ENCODE data around the gene FAM72D. TPM values are rescaled to one million over a fixed set of nuclear protein-coding genes. Genes with fewer than 3 reads are reported as not detected.
"Not testable (repeated sequence)": the region's sequence is repeated elsewhere in the genome, so short reads cannot be mapped to it uniquely, and the experiment has no call there.

The FAM72D gene
- total and polyA plus RNA-seq, 10 of the 15 experiments (the other 5 are each of a cell fraction or from before 2014, with no cell fraction given) = 4.3 to 27.5 (median 13.9) TPM

- H4K20me1 ChIP-seq (ENCODE audit: control insufficient read depth, insufficient read depth); BruUV-seq (replicated peaks); CTCF ChIA-PET; FAIRE-seq; intact Hi-C loops (cut with micrococcal nuclease; ENCODE audit: unreplicated experiment); H3K79me2 ChIP-seq (ENCODE audit: control insufficient read depth, insufficient read depth, low read length); H2AFZ ChIP-seq (ENCODE audit: control insufficient read depth, low read depth, low read length); DNase-seq (ENCODE audit: low read depth, low spot score); H3K27me3 ChIP-seq (replicated peaks in 1 of 2; ENCODE audit: control insufficient read depth in 2 of 2, insufficient read depth in 2 of 2, low read length in 1 of 2); H3K36me3 ChIP-seq (ENCODE audit: control insufficient read depth in 2 of 2, insufficient read depth in 2 of 2, low read length in 1 of 2); in situ Hi-C loops (cut with MboI); RAD21 ChIA-PET (ENCODE audit: unreplicated experiment); SMC1A ChIA-PET (ENCODE audit: uncharacterized antibody, unreplicated experiment); ATAC-seq; H3K27ac ChIP-seq (ENCODE audit: control insufficient read depth, insufficient read depth); H3K4me2 ChIP-seq (ENCODE audit: control insufficient read depth, insufficient read depth); H3K9ac ChIP-seq (ENCODE audit: control insufficient read depth, insufficient read depth, low read length); H3K9me3 ChIP-seq (replicated peaks; ENCODE audit: control insufficient read depth, insufficient read depth, low read length); H3K4me3 ChIP-seq; H3K4me1 ChIP-seq (ENCODE audit: control insufficient read depth, insufficient read depth, low read length); POLR2A ChIA-PET: not testable (repeated sequence)
- no CpG with 5 or more reads among the region's 3 CpGs for WGBS (ENCODE audit: insufficient coverage, insufficient replicate concordance, low lambda C conversion rate, missing lambda C conversion rate)
Measured at GRCh38 chr1:145119842-145120241, 24.1 kb downstream of the FAM72D start.

GRCh38 chr1:145122344-145123061, 26.7 kb downstream of the FAM72D start:
- ATAC-seq; H3K27me3 ChIP-seq (replicated peaks in 1 of 2; ENCODE audit: control insufficient read depth in 2 of 2, insufficient read depth in 2 of 2, low read length in 1 of 2); POLR2A ChIA-PET; DNase-seq (ENCODE audit: low read depth, low spot score); H3K4me1 ChIP-seq (ENCODE audit: control insufficient read depth, insufficient read depth, low read length); BruUV-seq (replicated peaks); H3K36me3 ChIP-seq (ENCODE audit: control insufficient read depth in 2 of 2, insufficient read depth in 2 of 2, low read length in 1 of 2); in situ Hi-C loops (cut with MboI); H3K9ac ChIP-seq (ENCODE audit: control insufficient read depth, insufficient read depth, low read length); FAIRE-seq; SMC1A ChIA-PET (ENCODE audit: uncharacterized antibody, unreplicated experiment); H2AFZ ChIP-seq (ENCODE audit: control insufficient read depth, low read depth, low read length); intact Hi-C loops (cut with micrococcal nuclease; ENCODE audit: unreplicated experiment); CTCF ChIA-PET; H3K79me2 ChIP-seq (ENCODE audit: control insufficient read depth, insufficient read depth, low read length); H3K4me3 ChIP-seq; H3K27ac ChIP-seq (ENCODE audit: control insufficient read depth, insufficient read depth); H3K9me3 ChIP-seq (replicated peaks; ENCODE audit: control insufficient read depth, insufficient read depth, low read length); H3K4me2 ChIP-seq (ENCODE audit: control insufficient read depth, insufficient read depth); RAD21 ChIA-PET (ENCODE audit: unreplicated experiment); H4K20me1 ChIP-seq (ENCODE audit: control insufficient read depth, insufficient read depth): not testable (repeated sequence)
- WGBS (ENCODE audit: insufficient coverage, insufficient replicate concordance, low lambda C conversion rate, missing lambda C conversion rate) = no CpG with 5 or more reads among the region's 7 CpGs

GRCh38 chr1:145123062-145123395, 27.3 kb downstream of the FAM72D start:
- WGBS (ENCODE audit: insufficient coverage, insufficient replicate concordance, low lambda C conversion rate, missing lambda C conversion rate) = no CpG with 5 or more reads among the region's 1 CpG
- BruUV-seq (replicated peaks); SMC1A ChIA-PET (ENCODE audit: uncharacterized antibody, unreplicated experiment): not testable (repeated sequence)

GRCh38 chr1:145123992-145124641, 28.3 kb downstream of the FAM72D start:
- SMC1A ChIA-PET (ENCODE audit: uncharacterized antibody, unreplicated experiment); H3K4me2 ChIP-seq (ENCODE audit: control insufficient read depth, insufficient read depth); H4K20me1 ChIP-seq (ENCODE audit: control insufficient read depth, insufficient read depth); ATAC-seq; RAD21 ChIA-PET (ENCODE audit: unreplicated experiment); H3K27ac ChIP-seq (ENCODE audit: control insufficient read depth, insufficient read depth); H3K4me1 ChIP-seq (ENCODE audit: control insufficient read depth, insufficient read depth, low read length); FAIRE-seq; CTCF ChIA-PET; intact Hi-C loops (cut with micrococcal nuclease; ENCODE audit: unreplicated experiment); H2AFZ ChIP-seq (ENCODE audit: control insufficient read depth, low read depth, low read length); H3K36me3 ChIP-seq (ENCODE audit: control insufficient read depth in 2 of 2, insufficient read depth in 2 of 2, low read length in 1 of 2); H3K9me3 ChIP-seq (replicated peaks; ENCODE audit: control insufficient read depth, insufficient read depth, low read length); in situ Hi-C loops (cut with MboI); H3K27me3 ChIP-seq (replicated peaks in 1 of 2; ENCODE audit: control insufficient read depth in 2 of 2, insufficient read depth in 2 of 2, low read length in 1 of 2); H3K79me2 ChIP-seq (ENCODE audit: control insufficient read depth, insufficient read depth, low read length); POLR2A ChIA-PET; DNase-seq (ENCODE audit: low read depth, low spot score); H3K9ac ChIP-seq (ENCODE audit: control insufficient read depth, insufficient read depth, low read length); BruUV-seq (replicated peaks); H3K4me3 ChIP-seq: not testable (repeated sequence)
- no CpG with 5 or more reads among the region's 7 CpGs for WGBS (ENCODE audit: insufficient coverage, insufficient replicate concordance, low lambda C conversion rate, missing lambda C conversion rate)

More at GRCh38 chr1:145123062-145123395, 27.3 kb downstream of the FAM72D start:
- CTCF ChIA-PET; H3K4me2 ChIP-seq (ENCODE audit: control insufficient read depth, insufficient read depth); H3K4me3 ChIP-seq; H3K27ac ChIP-seq (ENCODE audit: control insufficient read depth, insufficient read depth); POLR2A ChIA-PET; H3K9ac ChIP-seq (ENCODE audit: control insufficient read depth, insufficient read depth, low read length); intact Hi-C loops (cut with micrococcal nuclease; ENCODE audit: unreplicated experiment); H3K79me2 ChIP-seq (ENCODE audit: control insufficient read depth, insufficient read depth, low read length); H4K20me1 ChIP-seq (ENCODE audit: control insufficient read depth, insufficient read depth); H3K9me3 ChIP-seq (replicated peaks; ENCODE audit: control insufficient read depth, insufficient read depth, low read length); H3K4me1 ChIP-seq (ENCODE audit: control insufficient read depth, insufficient read depth, low read length); RAD21 ChIA-PET (ENCODE audit: unreplicated experiment); H3K36me3 ChIP-seq (ENCODE audit: control insufficient read depth in 2 of 2, insufficient read depth in 2 of 2, low read length in 1 of 2); FAIRE-seq; H2AFZ ChIP-seq (ENCODE audit: control insufficient read depth, low read depth, low read length); DNase-seq (ENCODE audit: low read depth, low spot score); H3K27me3 ChIP-seq (replicated peaks in 1 of 2; ENCODE audit: control insufficient read depth in 2 of 2, insufficient read depth in 2 of 2, low read length in 1 of 2); ATAC-seq; in situ Hi-C loops (cut with MboI): not testable (repeated sequence)

Measured in GM12878 (cell line).